Neural cell (in vitro differentiated cells): ENCODE results near the gene HAND2. TPM values are rescaled to one million over a fixed set of nuclear protein-coding genes. Genes with fewer than 3 reads are reported as not detected.

ENCODE experiments used
- H2AFZ ChIP-seq: fragments of 200-600, 300-800 bp; sonication (generic), shearing (Covaris generic); 2 replicates; pipeline ENCODE4 v1.6.0; 2014; ENCODE audit warnings: low read depth, mild to moderate bottlenecking, antibody characterized with exemption, low read length, moderate library complexity
- H3F3A ChIP-seq: fragments of 200-600 bp; shearing (Covaris generic); 2 replicates; pipeline ENCODE4 v1.6.1; 2016; ENCODE audit warnings: mild to moderate bottlenecking, moderate library complexity, mixed read lengths, antibody characterized with exemption, low read length; ENCODE audit not compliant: insufficient read depth, poor library complexity, severe bottlenecking
- H3K27ac ChIP-seq: fragments of 200-600, 300-800 bp; sonication (generic), shearing (Covaris generic); 2 replicates; pipeline ENCODE4 v1.5.1; 2014; ENCODE audit warnings: mild to moderate bottlenecking, low read length, moderate library complexity
- H3K27me3 ChIP-seq: fragments of 300-800, 200-600 bp; sonication (generic), shearing (Covaris generic); 2 replicates; pipeline ENCODE4 v1.6.0; 2014; ENCODE audit warnings: mild to moderate bottlenecking, low read depth, low read length, moderate library complexity; ENCODE audit not compliant: insufficient read depth
- H3K36me3 ChIP-seq: fragments of 300-800, 200-600 bp; sonication (generic), shearing (Covaris generic); 2 replicates; pipeline ENCODE4 v1.5.1; 2014; ENCODE audit warnings: mild to moderate bottlenecking, antibody characterized with exemption, low read length, moderate library complexity; ENCODE audit not compliant: insufficient read depth
- H3K4me2 ChIP-seq: fragments of 300-800, 200-600 bp; sonication (generic), shearing (Covaris generic); 2 replicates; pipeline ENCODE4 v1.6.0; 2014; ENCODE audit warnings: mild to moderate bottlenecking, low read length
- H3K4me3 ChIP-seq: fragments of 300-800, 200-600 bp; sonication (generic), shearing (Covaris generic); 2 replicates; pipeline ENCODE4 v1.5.1; 2014; ENCODE audit warnings: mild to moderate bottlenecking, low read length, moderate library complexity
- H3K79me2 ChIP-seq: fragments of 200-600 bp; shearing (Covaris generic); replicated peaks from 2 replicates; pipeline ENCODE4 v1.6.0; 2014; ENCODE audit warnings: mild to moderate bottlenecking, low read length, moderate library complexity; ENCODE audit not compliant: insufficient read depth
- H3K9ac ChIP-seq: fragments of 300-800, 200-600 bp; sonication (generic), shearing (Covaris generic); 2 replicates; pipeline ENCODE4 v1.6.1; 2016; ENCODE audit warnings: mild to moderate bottlenecking, low read length, mixed read lengths
- H3K9me2 ChIP-seq: fragments of 200-600 bp; shearing (Covaris generic); 2 replicates; pipeline ENCODE4 v1.6.1; 2016; ENCODE audit warnings: mild to moderate bottlenecking, low read length, mixed read lengths; ENCODE audit not compliant: insufficient read depth
- H3K9me3 ChIP-seq: fragments of 200-600, 300-800 bp; sonication (generic), shearing (Covaris generic); 2 replicates; pipeline ENCODE4 v1.6.1; 2016; ENCODE audit warnings: mild to moderate bottlenecking, mixed run types, low read length, moderate library complexity, mixed read lengths
- H4K20me1 ChIP-seq: fragments of 200-600 bp; shearing (Covaris generic); 2 replicates; pipeline ENCODE4 v1.6.1; 2016; ENCODE audit warnings: mild to moderate bottlenecking, mixed run types; ENCODE audit not compliant: insufficient read depth
- EP300 ChIP-seq: fragments of 450-650 bp; conservative IDR thresholded peaks from 2 replicates; pipeline ENCODE4 v1.6.1; 2014; ENCODE audit warnings: antibody characterized with exemption, mild to moderate bottlenecking, moderate library complexity; ENCODE audit not compliant: poor library complexity, severe bottlenecking
- EZH2 ChIP-seq: fragments of 200-600, 300-800 bp; shearing (Covaris generic), sonication (generic); IDR thresholded peaks from 2 replicates; pipeline ENCODE4 v1.6.1; 2014; ENCODE audit warnings: antibody characterized with exemption, low read length, borderline replicate concordance, mild to moderate bottlenecking; ENCODE audit not compliant: insufficient read depth, poor library complexity, severe bottlenecking
- MXI1 ChIP-seq: fragments of 450-650 bp; conservative IDR thresholded peaks from 2 replicates; pipeline ENCODE4 v1.6.1; 2014; ENCODE audit warnings: antibody characterized with exemption, mild to moderate bottlenecking; ENCODE audit not compliant: poor library complexity, severe bottlenecking
- POLR2AphosphoS5 ChIP-seq: IDR thresholded peaks from 2 replicates; pipeline ENCODE4 v1.6.1; 2012
- RAD21 ChIP-seq: fragments of 450-650 bp; conservative IDR thresholded peaks from 2 replicates; pipeline ENCODE4 v1.6.1; 2014; ENCODE audit warnings: antibody characterized with exemption, mild to moderate bottlenecking, moderate library complexity
- REST ChIP-seq: IDR thresholded peaks from 2 replicates; pipeline ENCODE4 v1.6.1; 2012; ENCODE audit warnings: borderline replicate concordance
- SMC3 ChIP-seq: fragments of 450-650 bp; conservative IDR thresholded peaks from 2 replicates; pipeline ENCODE4 v1.6.1; 2014; ENCODE audit warnings: antibody characterized with exemption, mild to moderate bottlenecking, moderate library complexity; ENCODE audit not compliant: poor library complexity
- TAF1 ChIP-seq: IDR thresholded peaks from 2 replicates; pipeline ENCODE4 v1.6.1; 2012; ENCODE audit warnings: low read depth
- polyA plus RNA-seq: library from polyadenylated mRNA; depleted of rRNA; stranded (reverse); fragments of >200 nt; gene quantifications from 2 replicates; pipeline ENCODE4 v1.2.3, GENCODE V29; 2014
- TF ChIP-seq, protein P1 (sequence below): fragments of 450-650 bp; IDR thresholded peaks from 2 replicates; pipeline ENCODE4 v1.5.1; 2014; ENCODE audit warnings: antibody characterized with exemption, mild to moderate bottlenecking, moderate library complexity; ENCODE audit not compliant: poor library complexity, severe bottlenecking

Gene HAND2
- polyA plus RNA-seq, 1 donor from 2014 or later: not detected

DNA sequence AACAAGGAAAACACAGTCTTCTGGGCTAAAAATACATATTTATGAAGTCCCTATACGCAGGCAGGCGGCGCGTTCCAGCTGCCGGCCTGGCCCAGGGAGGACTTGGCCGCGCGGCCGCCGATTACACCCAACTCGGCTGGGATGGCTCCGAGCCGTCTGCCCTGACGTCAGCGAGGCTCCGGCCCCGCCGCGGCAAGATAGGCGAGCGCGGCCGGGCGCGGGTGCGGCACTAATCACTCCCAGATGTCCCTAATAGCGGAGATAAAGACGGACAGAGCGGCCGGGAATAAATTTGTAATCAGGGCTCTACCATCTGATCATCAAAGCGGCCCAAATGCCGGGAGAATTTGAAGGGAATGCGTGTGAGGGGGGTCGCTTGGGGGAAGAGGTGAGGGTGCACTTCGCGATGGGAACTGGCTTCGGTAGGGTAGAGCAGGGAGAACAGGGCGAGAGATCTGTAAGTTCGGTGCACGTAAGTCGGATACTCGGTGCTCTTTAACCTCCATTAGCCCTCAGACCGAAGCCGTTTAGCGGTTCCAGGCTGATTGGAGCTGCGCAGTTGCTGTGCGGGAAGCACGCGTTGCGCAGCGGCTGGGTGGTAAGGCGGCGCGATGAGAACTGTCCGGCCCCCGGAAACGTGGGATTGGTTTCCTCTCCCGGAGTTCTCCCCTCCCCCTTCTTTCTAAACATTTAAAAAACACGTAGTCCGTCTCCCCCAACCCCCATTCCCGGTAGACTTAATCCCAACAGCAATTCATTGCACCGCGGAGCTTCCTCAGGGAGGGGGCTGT lies 7.7 kb downstream of the HAND2 start:
- no peak overlapping the region for H3K4me2 ChIP-seq
- no peaks in the 10 kb centered on the region for H3K9me3 ChIP-seq
- H3K4me3 ChIP-seq: peak overlapping the region; percentile 59
- no peaks in the 10 kb centered on the region for H3K9me2 ChIP-seq
- H3K36me3 ChIP-seq: no peaks in the 10 kb centered on the region
- peaks cover 100% of the 10 kb centered on the region for H3K27me3 ChIP-seq
- H3K27ac ChIP-seq: no peak overlapping the region
- TF ChIP-seq REST: no peak
- peak; percentile 92 for TF ChIP-seq EZH2
- no peak for TF ChIP-seq RAD21
- TF ChIP-seq SMC3: no peak
- peak; percentile 47 for TF ChIP-seq POLR2AphosphoS5
- no peak for TF ChIP-seq TAF1
- TF ChIP-seq, protein P1, sequence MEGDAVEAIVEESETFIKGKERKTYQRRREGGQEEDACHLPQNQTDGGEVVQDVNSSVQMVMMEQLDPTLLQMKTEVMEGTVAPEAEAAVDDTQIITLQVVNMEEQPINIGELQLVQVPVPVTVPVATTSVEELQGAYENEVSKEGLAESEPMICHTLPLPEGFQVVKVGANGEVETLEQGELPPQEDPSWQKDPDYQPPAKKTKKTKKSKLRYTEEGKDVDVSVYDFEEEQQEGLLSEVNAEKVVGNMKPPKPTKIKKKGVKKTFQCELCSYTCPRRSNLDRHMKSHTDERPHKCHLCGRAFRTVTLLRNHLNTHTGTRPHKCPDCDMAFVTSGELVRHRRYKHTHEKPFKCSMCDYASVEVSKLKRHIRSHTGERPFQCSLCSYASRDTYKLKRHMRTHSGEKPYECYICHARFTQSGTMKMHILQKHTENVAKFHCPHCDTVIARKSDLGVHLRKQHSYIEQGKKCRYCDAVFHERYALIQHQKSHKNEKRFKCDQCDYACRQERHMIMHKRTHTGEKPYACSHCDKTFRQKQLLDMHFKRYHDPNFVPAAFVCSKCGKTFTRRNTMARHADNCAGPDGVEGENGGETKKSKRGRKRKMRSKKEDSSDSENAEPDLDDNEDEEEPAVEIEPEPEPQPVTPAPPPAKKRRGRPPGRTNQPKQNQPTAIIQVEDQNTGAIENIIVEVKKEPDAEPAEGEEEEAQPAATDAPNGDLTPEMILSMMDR: no peak
- no peak for TF ChIP-seq EP300
- TF ChIP-seq MXI1: no peak
- H2AFZ ChIP-seq: no peak overlapping the region
- H3K9ac ChIP-seq: no peak overlapping the region
- H4K20me1 ChIP-seq: no peaks in the 10 kb centered on the region
- H3F3A ChIP-seq: no peaks in the 10 kb centered on the region
- no peaks in the 10 kb centered on the region for H3K79me2 ChIP-seq

DNA sequence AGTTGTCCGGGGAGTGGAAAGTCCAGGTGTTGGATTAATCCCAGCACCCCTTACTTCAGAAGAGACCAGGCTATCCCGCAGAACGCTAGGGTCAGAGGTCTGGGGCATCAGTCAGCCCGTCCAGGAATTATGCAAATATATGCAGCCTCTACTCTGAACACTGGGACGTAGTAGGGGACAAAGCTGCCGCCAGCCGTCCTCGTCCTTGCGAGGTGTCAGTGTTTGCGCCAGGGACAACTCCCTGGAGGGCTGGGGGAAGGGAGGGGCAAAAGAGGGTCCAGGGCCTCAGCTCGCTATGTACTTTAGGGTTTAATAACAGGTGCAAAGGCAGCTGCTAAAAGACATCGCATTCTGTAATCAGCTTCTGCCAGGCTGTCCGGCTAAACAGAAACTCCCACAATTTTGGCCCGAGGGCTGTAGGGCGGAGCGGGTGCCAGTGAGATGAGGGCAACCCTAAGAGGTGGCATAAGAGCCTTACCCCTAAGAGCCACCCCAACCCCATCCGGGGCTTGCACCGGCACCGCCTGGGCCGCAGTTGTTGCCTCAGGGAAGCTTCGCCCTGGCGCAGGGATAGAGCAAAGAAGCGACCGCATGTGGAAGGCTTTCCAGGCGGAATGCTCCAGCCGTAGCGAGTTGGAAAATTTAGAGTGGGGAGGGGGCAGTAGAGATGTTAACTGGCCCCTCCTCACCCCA lies 8.4 kb downstream of the HAND2 start:
- no peaks in the 10 kb centered on the region for H3K79me2 ChIP-seq
- H3K9me3 ChIP-seq: no peaks in the 10 kb centered on the region
- H3F3A ChIP-seq: no peaks in the 10 kb centered on the region
- H4K20me1 ChIP-seq: no peaks in the 10 kb centered on the region
- H3K9ac ChIP-seq: no peak overlapping the region
- H3K36me3 ChIP-seq: no peaks in the 10 kb centered on the region
- no peaks in the 10 kb centered on the region for H3K9me2 ChIP-seq
- peaks cover 100% of the 10 kb centered on the region for H3K27me3 ChIP-seq
- no peak overlapping the region for H3K4me2 ChIP-seq
- no peak overlapping the region for H3K27ac ChIP-seq
- no peak overlapping the region for H2AFZ ChIP-seq
- peak overlapping the region; percentile 59 for H3K4me3 ChIP-seq
- no peak for TF ChIP-seq TAF1
- TF ChIP-seq POLR2AphosphoS5: no peak
- TF ChIP-seq REST: no peak
- no peak for TF ChIP-seq SMC3
- no peak for TF ChIP-seq MXI1
- no peak for TF ChIP-seq RAD21
- no peak for TF ChIP-seq EP300
- no peak for TF ChIP-seq EZH2
- TF ChIP-seq, protein P1: no peak
